Fibroblast of lung (primary cell): ENCODE results near the gene CPT1A. TPM values are rescaled to one million over a fixed set of nuclear protein-coding genes. Genes with fewer than 3 reads are reported as not detected.

Source experiments
- DNase-seq, 2 donors: peaks; one replicate each; pipeline versions ENCODE4 v3.0.0 to v3.0.0-alpha.2; 2010; ENCODE audit warnings: low read depth in 2 of 2
- H2AFZ ChIP-seq: 2 replicates; pipeline ENCODE4 v1.5.1; 2012; ENCODE audit warnings: low read length, control low read depth, inconsistent platforms
- H3K27ac ChIP-seq: 2 replicates; pipeline ENCODE4 v1.5.1; 2011; ENCODE audit warnings: low read length, control low read depth; ENCODE audit not compliant: insufficient read depth
- H3K27me3 ChIP-seq: 2 replicates; pipeline ENCODE4 v1.5.1; 2011; ENCODE audit warnings: mild to moderate bottlenecking, low read length; ENCODE audit not compliant: control insufficient read depth, insufficient read depth
- H3K36me3 ChIP-seq: 2 replicates; pipeline ENCODE4 v1.5.1; 2011; ENCODE audit warnings: low read length; ENCODE audit not compliant: control insufficient read depth, insufficient read depth
- H3K4me1 ChIP-seq: 2 replicates; pipeline ENCODE4 v1.5.1; 2011; ENCODE audit warnings: low read length; ENCODE audit not compliant: control insufficient read depth, insufficient read depth; ENCODE audit errors: extremely low read depth
- H3K4me2 ChIP-seq: 2 replicates; pipeline ENCODE4 v1.5.1; 2011; ENCODE audit warnings: low read length, control low read depth; ENCODE audit not compliant: insufficient read depth; ENCODE audit errors: extremely low read depth
- H3K4me3 ChIP-seq, 4 experiments: fragments of 200-600 bp in 1 of 4; sonication (generic) in 1 of 4; replicated peaks in 1 of 4; 2 replicates each; pipeline ENCODE4 v1.5.1; 2011 to 2016; ENCODE audit warnings: low read length in 4 of 4, low read depth in 3 of 4, mild to moderate bottlenecking in 3 of 4, control low read depth in 2 of 4, inconsistent platforms in 1 of 4, mixed read lengths in 1 of 4; ENCODE audit not compliant: insufficient read depth in 1 of 4; ENCODE audit errors: control extremely low read depth in 1 of 4
- H3K79me2 ChIP-seq: 2 replicates; pipeline ENCODE4 v1.5.1; 2012; ENCODE audit warnings: mild to moderate bottlenecking, low read length, inconsistent platforms; ENCODE audit not compliant: control insufficient read depth, insufficient read depth
- H3K9ac ChIP-seq: 2 replicates; pipeline ENCODE4 v1.5.1; 2011; ENCODE audit warnings: mild to moderate bottlenecking, low read length, control low read depth; ENCODE audit not compliant: insufficient read depth
- H3K9me3 ChIP-seq: 2 replicates; pipeline ENCODE4 v1.5.1; 2012; ENCODE audit warnings: low read depth, low read length; ENCODE audit not compliant: control insufficient read depth, insufficient read depth
- H4K20me1 ChIP-seq: 2 replicates; pipeline ENCODE4 v1.5.1; 2011; ENCODE audit warnings: low read length; ENCODE audit not compliant: control insufficient read depth, insufficient read depth; ENCODE audit errors: extremely low read depth
- CTCF ChIP-seq, 2 donors: IDR thresholded peaks in 1 of 2; conservative IDR thresholded peaks in 1 of 2; 1 replicate in 1 of 2; 2 replicates in 1 of 2; pipeline ENCODE4 v1.5.1; 2011 to 2012; ENCODE audit warnings: low read length in 2 of 2, control low read depth in 1 of 2, inconsistent platforms in 1 of 2, low read depth in 1 of 2, mild to moderate bottlenecking in 1 of 2
- EZH2 ChIP-seq: IDR thresholded peaks from 2 replicates; pipeline ENCODE4 v1.5.1; 2012; ENCODE audit warnings: low read length, control low read depth, mild to moderate bottlenecking; ENCODE audit errors: missing control alignments
- polyA plus RNA-seq, 2 donors: library from polyadenylated mRNA; depleted of rRNA in 1 of 2; stranded (reverse) in 1 of 2; unstranded in 1 of 2; fragments of >200 nt; gene quantifications; 2 replicates each; pipeline ENCODE4 v1.2.1, GENCODE V29; 2011 to 2012; ENCODE audit warnings: missing spikeins in 1 of 2
- total RNA-seq: library from RNA; depleted of rRNA; stranded (reverse); fragments of >200 nt; gene quantifications from 2 replicates; pipeline ENCODE4 v1.2.1, GENCODE V29; 2014

CPT1A gene
- total and polyA plus RNA-seq, 2 donors (not counting 1 experiment from before 2014, with no cell fraction given), result 29.5 to 45.2 TPM

GRCh38 chr11:68751331-68751856, 90.3 kb downstream of the CPT1A start, which contains the start of gene TESMIN:
Gene TESMIN (minus strand): TSS chr11:68751520. CDS start chr11:68750660, 860 bp downstream.
- H3K27ac ChIP-seq, result no peak within 1 kb of the TSS
- peaks cover 2% of the 10 kb centered on the region for H3K36me3 ChIP-seq
- H3K4me3 ChIP-seq, result peak within 1 kb of the TSS in 3 of 4 experiments; percentile 29 to 49 (median 45)
- H3K79me2 ChIP-seq, result no peaks in the 10 kb centered on the region
- TF ChIP-seq EZH2, result no peak
- no peak for TF ChIP-seq CTCF (conservative IDR thresholded peaks at IDR 0.05 in 1 of 2, IDR thresholded peaks at IDR 0.05 in 1 of 2; ENCODE audit: low read depth in 1 of 2, low read length in 2 of 2)
- no peaks in the 10 kb centered on the region for H3K4me1 ChIP-seq
- H4K20me1 ChIP-seq, result no peaks in the 10 kb centered on the region
- DNase-seq, result peak; percentile 43 to 69
- H3K9ac ChIP-seq, result peak within 1 kb of the TSS; percentile 16
- peak within 1 kb of the TSS; percentile 59 for H3K4me2 ChIP-seq
- no peak within 1 kb of the TSS for H2AFZ ChIP-seq
- H3K9me3 ChIP-seq, result no peaks in the 10 kb centered on the region
- no peaks in the 10 kb centered on the region for H3K27me3 ChIP-seq

- no peaks in the 10 kb centered on the region for H3K79me2 ChIP-seq
- H3K27me3 ChIP-seq, result no peaks in the 10 kb centered on the region
- no peaks in the 10 kb centered on the region for H4K20me1 ChIP-seq
- H2AFZ ChIP-seq, result no peak overlapping the region
- H3K4me3 ChIP-seq, result peak overlapping the region in 2 of 4 experiments; percentile 29 to 49
- TF ChIP-seq CTCF (conservative IDR thresholded peaks at IDR 0.05 in 1 of 2, IDR thresholded peaks at IDR 0.05 in 1 of 2; ENCODE audit: low read depth in 1 of 2, low read length in 2 of 2) (no peak), EZH2 (no peak)
- H3K27ac ChIP-seq, result no peak overlapping the region
- no peaks in the 10 kb centered on the region for H3K9me3 ChIP-seq
- DNase-seq, result no peak
- no peaks in the 10 kb centered on the region for H3K36me3 ChIP-seq
- no peak overlapping the region for H3K4me2 ChIP-seq
- no peaks in the 10 kb centered on the region for H3K4me1 ChIP-seq
- no peak overlapping the region for H3K9ac ChIP-seq
These were observed 90.8 kb downstream of the CPT1A start for GRCh38 chr11:68751004-68751325.

GRCh38 chr11:68750195-68751003, 91.3 kb downstream of the CPT1A start:
- no peak for DNase-seq
- no peak overlapping the region for H3K4me2 ChIP-seq
- H3K4me3 ChIP-seq, result no peak overlapping the region
- no peaks in the 10 kb centered on the region for H3K79me2 ChIP-seq
- no peaks in the 10 kb centered on the region for H3K4me1 ChIP-seq
- no peaks in the 10 kb centered on the region for H3K36me3 ChIP-seq
- no peaks in the 10 kb centered on the region for H4K20me1 ChIP-seq
- H3K27me3 ChIP-seq, result no peaks in the 10 kb centered on the region
- H3K27ac ChIP-seq, result no peak overlapping the region
- H3K9ac ChIP-seq, result no peak overlapping the region
- H2AFZ ChIP-seq, result no peak overlapping the region
- H3K9me3 ChIP-seq, result no peaks in the 10 kb centered on the region
- TF ChIP-seq EZH2 (no peak), CTCF (conservative IDR thresholded peaks at IDR 0.05 in 1 of 2, IDR thresholded peaks at IDR 0.05 in 1 of 2; ENCODE audit: low read depth in 1 of 2, low read length in 2 of 2) (no peak)
